Omental fat pad (tissue), 4 donors: ENCODE results near the gene NRG3. TPM values are rescaled to one million over a fixed set of nuclear protein-coding genes. Genes with fewer than 3 reads are reported as not detected.

Experiments
- ATAC-seq: fragments of 150-250 bp; one replicate; pipeline ENCODE4 v1.9.1; 2016; ENCODE audit warnings: mild to moderate bottlenecking, moderate library complexity; ENCODE audit not compliant: low FRiP score
- DNase-seq: peaks from one replicate; pipeline ENCODE4 v3.0.0-alpha.2; 2019; ENCODE audit warnings: low spot score
- CTCF ChIP-seq, 3 donors: fragments of 450-650 bp; IDR thresholded peaks; one replicate each; pipeline ENCODE4 v1.5.1; 2016 to 2017; ENCODE audit warnings: antibody characterized with exemption in 3 of 3, mild to moderate bottlenecking in 3 of 3, moderate library complexity in 2 of 3
- total RNA-seq, 4 donors: library from RNA; depleted of rRNA; stranded (reverse); fragments of >200 nt; gene quantifications; one replicate each; pipeline ENCODE4 v1.1.0, GENCODE V29; 2016

NRG3 gene
- total RNA-seq, 4 donors from 2014 or later: 0.19 to 0.47 (median 0.38) TPM; not detected in 1

- DNase-seq (no peak), ATAC-seq (no peak)
- no peak for TF ChIP-seq CTCF (IDR thresholded peaks at IDR 0.05)
These were observed 630.0 kb downstream of the NRG3 start for GRCh38 chr10:82505009-82505408.

GRCh38 chr10:82506680-82507376 lies 631.8 kb downstream of the NRG3 start:
- TF ChIP-seq CTCF (IDR thresholded peaks at IDR 0.05): no peak
- ATAC-seq: no peak
- no peak for DNase-seq

GRCh38 chr10:82515256-82515655 lies 640.3 kb downstream of the NRG3 start:
- TF ChIP-seq CTCF (IDR thresholded peaks at IDR 0.05): no peak
- DNase-seq: no peak

GRCh38 chr10:82529062-82529461 lies 654.1 kb downstream of the NRG3 start:
- no peak for ATAC-seq
- no peak for TF ChIP-seq CTCF (IDR thresholded peaks at IDR 0.05)
- no peak for DNase-seq

More at GRCh38 chr10:82515256-82515655, 640.3 kb downstream of the NRG3 start:
- no peak for ATAC-seq

- DNase-seq (no peak), ATAC-seq (no peak)
- no peak for TF ChIP-seq CTCF (IDR thresholded peaks at IDR 0.05)
These were observed 660.5 kb downstream of the NRG3 start for GRCh38 chr10:82535457-82535856.

GRCh38 chr10:82536668-82537067 lies 661.7 kb downstream of the NRG3 start:
- ATAC-seq: no peak

More at GRCh38 chr10:82536668-82537067, 661.7 kb downstream of the NRG3 start:
- no peak for DNase-seq
- TF ChIP-seq CTCF (IDR thresholded peaks at IDR 0.05): no peak
